NCI-H82 (cell line): Measurements from ENCODE around the gene LDB2.
"Not testable (repeated sequence)": the region's sequence is repeated elsewhere in the genome, so short reads cannot be mapped to it uniquely, and the experiment has no call there.

Source experiments
- DNase-seq: peaks from one replicate; lab custom pipeline; 2025; lab: John Stamatoyannopoulos, UW

LDB2 gene

GRCh38 chr4:16897991-16898827 is at the start of gene LDB2:
Gene LDB2, minus strand, starts transcription at chr4:16898645.
- no peak for DNase-seq

- peak; percentile 20 for DNase-seq
Observed at GRCh38 chr4:16942491-16942890, 44.0 kb upstream of the LDB2 start.

DNA sequence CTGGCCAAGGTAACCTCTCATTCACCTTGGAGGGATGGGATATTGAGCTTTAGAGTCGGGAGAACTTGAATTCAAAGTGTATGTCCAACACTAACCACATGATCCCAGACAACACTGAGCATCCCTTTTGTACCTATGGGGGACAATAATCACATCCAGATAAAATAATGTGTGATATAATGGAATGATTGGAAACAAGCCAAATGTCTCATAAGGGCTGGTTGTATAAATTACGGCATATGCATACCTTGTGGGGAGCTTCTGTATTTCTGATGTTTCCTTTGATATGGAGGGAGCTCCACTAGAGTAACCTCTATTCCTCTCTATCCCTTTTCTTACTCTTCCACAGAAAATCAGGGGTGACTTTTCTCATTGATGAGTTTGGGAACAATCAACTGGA is 40.7 kb upstream of the LDB2 start:
- no peak for DNase-seq

- DNase-seq, result no peak
Observed at GRCh38 chr4:16938512-16939040, 40.1 kb upstream of the LDB2 start.

DNA sequence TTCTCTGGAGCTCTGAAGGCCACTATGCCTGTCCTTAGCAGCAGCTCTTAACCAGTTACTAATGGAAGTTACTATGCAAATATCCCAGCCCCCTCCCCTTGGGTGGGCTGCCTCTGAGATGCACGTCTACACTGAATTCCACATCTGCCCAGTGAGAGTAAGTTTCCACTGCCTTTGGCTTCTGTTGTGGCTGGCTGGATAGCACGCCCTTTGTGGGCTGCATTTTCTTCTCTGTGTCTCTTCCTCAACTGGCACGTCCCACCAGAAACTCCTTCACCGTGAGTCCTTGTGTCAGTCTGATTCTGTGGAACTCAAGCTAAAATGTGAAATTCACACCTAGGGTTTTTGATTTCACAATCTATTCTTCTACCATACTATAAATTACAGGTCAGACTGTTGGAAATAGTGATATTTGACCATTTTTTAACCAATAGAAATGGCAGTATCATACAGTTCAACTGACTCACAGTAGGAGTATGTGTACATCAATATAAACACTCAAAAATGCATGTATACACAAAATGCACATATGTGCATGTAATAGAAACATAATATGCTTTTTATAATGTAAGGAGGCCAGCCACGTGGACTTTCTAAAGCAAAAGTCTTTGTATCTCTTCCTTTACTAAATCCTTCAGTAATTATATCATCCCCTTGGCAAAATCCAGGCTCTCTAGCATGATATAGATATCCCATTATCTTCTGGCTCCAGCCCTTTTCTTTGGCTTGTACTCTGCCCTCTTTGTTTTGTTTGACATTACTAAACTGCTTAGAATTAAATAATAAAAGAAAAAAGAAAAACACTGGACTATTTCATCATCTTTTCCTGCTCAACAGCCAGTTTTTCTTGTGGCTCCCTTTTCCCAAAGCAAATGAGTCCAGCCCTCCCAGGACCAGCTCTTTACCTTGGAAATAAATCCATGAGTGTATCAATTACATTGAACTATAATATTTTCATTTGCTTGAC is 33.2 kb upstream of the LDB2 start:
- no peak for DNase-seq

DNA sequence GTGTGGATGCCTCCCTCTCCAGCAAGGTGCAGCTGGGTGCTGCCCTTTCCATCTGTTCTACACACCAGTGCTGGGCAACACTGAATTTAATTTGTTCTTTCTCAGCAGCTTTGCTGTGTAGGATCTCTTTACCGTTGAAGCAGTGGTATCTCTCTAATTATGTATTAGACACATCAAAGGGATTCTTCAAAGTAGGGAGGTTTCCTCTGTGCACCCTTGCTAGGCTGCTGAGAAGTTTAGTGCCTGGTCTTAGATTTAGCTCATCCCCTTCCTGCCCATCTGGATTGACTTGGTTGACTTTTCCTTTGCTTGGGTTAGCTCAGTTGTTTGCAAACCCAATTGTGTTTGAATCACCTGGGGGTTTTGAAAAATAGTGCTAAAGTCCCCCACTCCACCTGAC is 27.8 kb upstream of the LDB2 start:
- no peak for DNase-seq

- not testable (repeated sequence) for DNase-seq
Observed at GRCh38 chr4:16918716-16919115, 20.3 kb upstream of the LDB2 start.

GRCh38 chr4:16916719-16917337 is 18.4 kb upstream of the LDB2 start:
- DNase-seq, result peak; percentile 66

DNA sequence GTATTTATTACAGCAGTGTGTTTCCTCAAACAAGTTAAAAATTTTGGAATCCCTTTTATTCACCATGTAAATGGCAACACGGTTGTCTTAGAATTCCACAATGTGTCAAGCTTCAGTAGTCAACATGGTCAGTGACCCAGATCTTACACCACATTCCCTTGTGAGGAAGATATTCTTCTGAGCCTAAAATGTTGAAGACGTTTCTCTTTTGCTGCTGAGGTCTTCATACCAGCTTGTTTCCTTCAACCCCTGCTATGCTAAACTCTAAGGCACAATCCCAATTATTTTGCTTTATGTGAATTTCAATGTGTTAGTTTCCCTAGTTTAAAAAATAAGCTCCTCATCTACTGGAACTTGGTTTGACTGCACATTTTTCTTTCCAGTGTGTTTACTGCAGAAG is 17.6 kb upstream of the LDB2 start:
- no peak for DNase-seq

DNA sequence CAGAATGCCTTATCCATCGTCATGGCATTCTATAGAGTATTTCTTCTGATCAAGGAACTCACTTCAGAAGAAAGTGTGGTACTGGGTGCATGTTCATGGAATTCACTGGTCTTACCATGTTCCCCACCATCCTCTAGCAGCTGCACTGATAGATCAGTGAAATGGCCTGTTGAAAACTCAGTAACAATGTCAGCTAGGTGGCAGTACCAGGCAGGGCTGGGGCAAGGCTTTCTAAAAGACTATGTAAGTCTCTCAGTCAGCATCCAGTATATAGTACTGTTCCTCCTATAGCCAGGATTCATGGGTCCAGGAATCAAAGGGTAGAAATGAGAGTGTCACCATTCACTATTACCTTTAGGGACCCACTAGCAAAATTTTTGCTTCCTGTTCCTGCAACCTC is 15.8 kb upstream of the LDB2 start:
- no peak for DNase-seq

GRCh38 chr4:16912896-16913295 is 14.5 kb upstream of the LDB2 start:
- no peak for DNase-seq

- no peak for DNase-seq
Observed at GRCh38 chr4:16909281-16909680, 10.8 kb upstream of the LDB2 start.

- DNase-seq, result no peak
Observed at GRCh38 chr4:16908377-16909021, 10.1 kb upstream of the LDB2 start.

- no peak for DNase-seq
Observed at GRCh38 chr4:16900325-16900724, 1.9 kb upstream of the LDB2 start.

DNA sequence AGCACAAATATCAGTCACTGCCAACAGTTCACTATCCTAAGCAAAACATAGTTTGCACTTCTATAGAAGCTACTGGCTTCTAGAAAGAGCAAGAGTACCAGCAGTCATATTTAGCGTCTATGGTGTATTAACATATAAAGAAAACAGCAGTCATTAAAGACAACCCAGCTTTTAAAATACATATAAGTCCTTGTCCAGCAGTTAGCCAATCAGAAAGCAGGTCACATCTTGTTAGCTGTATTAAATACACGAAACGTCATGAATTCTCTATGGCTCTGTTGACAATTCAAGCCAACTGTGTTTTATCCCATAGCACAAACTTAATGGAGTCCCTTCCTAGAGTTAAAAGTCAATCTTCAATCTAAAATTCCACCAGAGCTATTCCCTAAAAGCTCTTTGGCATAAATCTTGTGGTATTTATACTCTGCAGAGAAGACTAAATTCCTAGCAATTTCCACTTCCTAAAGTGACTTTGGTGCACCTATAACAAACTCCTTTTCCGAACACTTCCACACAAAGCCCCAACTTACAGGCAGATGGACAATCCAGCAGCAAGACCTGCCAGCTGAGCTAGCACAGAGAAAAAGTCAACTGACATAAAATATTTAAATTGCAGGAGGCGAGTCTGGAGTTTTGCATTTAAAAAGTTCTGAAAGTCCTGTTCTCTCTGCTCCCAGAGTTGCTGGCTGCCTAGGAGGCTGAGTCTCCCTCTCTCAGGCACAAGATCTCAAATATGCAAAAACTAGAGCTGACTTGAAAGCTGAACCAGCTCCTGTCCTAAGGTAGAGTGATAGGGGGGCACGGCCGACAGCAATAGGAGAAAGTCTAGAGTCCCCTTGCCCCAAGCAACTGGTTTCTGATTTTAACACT is 1.3 kb downstream of the LDB2 start:
- DNase-seq, result no peak

- DNase-seq, result no peak
Observed at GRCh38 chr4:16894406-16894805, 4.0 kb downstream of the LDB2 start.

GRCh38 chr4:16893141-16893651 is 5.2 kb downstream of the LDB2 start:
- no peak for DNase-seq

DNA sequence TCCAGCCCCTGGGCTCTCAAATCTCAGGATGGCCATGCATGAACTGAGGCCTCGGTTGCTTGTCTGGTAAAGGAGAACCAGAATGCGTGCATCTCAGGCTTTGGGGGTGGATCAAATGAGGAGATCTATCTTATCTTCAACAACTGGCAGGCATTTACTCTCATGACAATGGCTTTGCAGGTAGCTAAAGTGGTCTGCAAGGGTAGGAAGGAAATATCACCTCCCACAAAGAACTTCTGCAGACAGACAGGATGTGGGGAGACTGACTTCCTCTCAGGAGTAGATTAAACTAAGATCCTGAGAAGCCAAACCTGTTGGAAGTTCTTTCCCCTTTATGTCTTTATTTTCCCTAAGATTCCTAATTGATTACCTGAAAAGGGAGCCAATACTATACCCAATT is 7.8 kb downstream of the LDB2 start:
- DNase-seq, result no peak

DNA sequence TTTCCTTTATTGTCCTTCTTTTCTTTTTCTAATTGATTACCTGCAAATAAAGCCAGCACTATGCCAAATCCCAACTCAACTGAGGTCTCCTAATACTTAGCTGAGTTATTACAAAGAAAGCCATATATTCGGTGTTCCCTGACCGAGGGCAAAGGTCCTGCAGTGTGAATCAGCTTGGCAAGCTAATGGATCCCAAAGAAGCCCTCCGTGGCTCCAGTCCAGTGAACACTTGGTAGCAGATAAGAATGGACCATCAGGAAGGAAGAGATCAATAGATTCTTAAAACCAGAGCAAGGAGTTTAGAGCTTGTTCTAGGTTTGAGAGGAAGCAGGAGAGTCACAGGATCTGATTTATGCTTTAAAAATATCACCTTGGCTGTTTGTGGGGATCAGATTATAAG is 8.5 kb downstream of the LDB2 start:
- no peak for DNase-seq

- peak; percentile 0 for DNase-seq
Observed at GRCh38 chr4:16887887-16888286, 10.6 kb downstream of the LDB2 start.
